NOMO-1 treated with DMSO at 0.1 percent for 48 hours (cell line): ENCODE data around the gene GPR85.
A peak's percentile ranks its signal among the peaks of the same experiment; 100 is the strongest.
"Not testable (repeated sequence)": the region's sequence is repeated elsewhere in the genome, so short reads cannot be mapped to it uniquely, and the experiment has no call there.

ENCODE experiments used
- DNase-seq: peaks from one replicate; lab custom pipeline; 2025; ENCODE audit not compliant: unreplicated experiment; lab: John Stamatoyannopoulos, UW

Gene GPR85

GRCh38 chr7:113084496-113085172, 2.0 kb downstream of the GPR85 start:
- DNase-seq: no peak

GRCh38 chr7:113083816-113084495, 2.7 kb downstream of the GPR85 start:
- no peak for DNase-seq

- DNase-seq: no peak
Measured at GRCh38 chr7:113083132-113083815, 3.4 kb downstream of the GPR85 start.

GRCh38 chr7:113078331-113078730, 8.3 kb downstream of the GPR85 start:
- no peak for DNase-seq

GRCh38 chr7:113076703-113077102, 9.9 kb downstream of the GPR85 start:
- no peak for DNase-seq

GRCh38 chr7:113071465-113071864, 15.2 kb downstream of the GPR85 start:
- DNase-seq: peak; percentile 64

GRCh38 chr7:113062499-113062898, 24.1 kb downstream of the GPR85 start:
- no peak for DNase-seq

GRCh38 chr7:113060100-113060499, 26.5 kb downstream of the GPR85 start:
- DNase-seq: no peak

GRCh38 chr7:113054938-113055337, 31.7 kb downstream of the GPR85 start:
- no peak for DNase-seq

- not testable (repeated sequence) for DNase-seq
Measured at GRCh38 chr7:113054272-113054671, 32.4 kb downstream of the GPR85 start.

GRCh38 chr7:113049221-113049620, 37.4 kb downstream of the GPR85 start:
- DNase-seq: not testable (repeated sequence)

- DNase-seq: no peak
Measured at GRCh38 chr7:113046453-113046852, 40.2 kb downstream of the GPR85 start.

GRCh38 chr7:113045379-113045778, 41.2 kb downstream of the GPR85 start:
- no peak for DNase-seq

- no peak for DNase-seq
Measured at GRCh38 chr7:113044394-113044793, 42.2 kb downstream of the GPR85 start.

GRCh38 chr7:113040849-113041248, 45.8 kb downstream of the GPR85 start:
- DNase-seq: no peak

- DNase-seq: no peak
Measured at GRCh38 chr7:113033959-113034358, 52.7 kb downstream of the GPR85 start.
